Measurements from ENCODE around the gene PPM1L.

Gene PPM1L

GRCh38 chr3:161016417-161017313 is 260.6 kb downstream of the PPM1L start:
- Histone ChIP-seq H3K9me2 (replicated peaks; ENCODE audit: control insufficient read depth, low read length) (no peaks in the 10 kb centered on the region), H3F3A (ENCODE audit: control insufficient read depth, insufficient read depth) (0 out of 2 replicates have a peak, but pooled peaks cover 2% of the 10 kb centered on the region), H3K36me3 (ENCODE audit: control insufficient read depth, low read length) (no peaks in the 10 kb centered on the region; the same call in none of the 2 replicates), H3K4me3 (ENCODE audit: low read length) (peak overlapping the region; percentile 42), H3K27me3 (ENCODE audit: control insufficient read depth, low read length) (no peaks in the 10 kb centered on the region), H3K27ac (ENCODE audit: low read depth, low read length) (peak overlapping the region; percentile 53; the same call in 1 of the 2 replicates), H3K79me2 (ENCODE audit: control insufficient read depth, low read length) (no peaks in the 10 kb centered on the region), H3K4me1 (ENCODE audit: control insufficient read depth, low read length) (peaks cover 32% of the 10 kb centered on the region), H4K20me1 (ENCODE audit: control insufficient read depth, insufficient read depth, low read depth, low read length) (no peaks in the 10 kb centered on the region), H3K9me3 (ENCODE audit: control insufficient read depth, insufficient read depth, low read length) (no peaks in the 10 kb centered on the region), H3K4me2 (ENCODE audit: low read length) (peak overlapping the region; percentile 64)
- TF ChIP-seq CTCF (IDR thresholded peaks at IDR 0.05; ENCODE audit: low read depth, low read length, poor library complexity, severe bottlenecking) (no peak), EZH2phosphoT487 (IDR thresholded peaks at IDR 0.05; ENCODE audit: borderline replicate concordance, low read length) (no peak)

DNA sequence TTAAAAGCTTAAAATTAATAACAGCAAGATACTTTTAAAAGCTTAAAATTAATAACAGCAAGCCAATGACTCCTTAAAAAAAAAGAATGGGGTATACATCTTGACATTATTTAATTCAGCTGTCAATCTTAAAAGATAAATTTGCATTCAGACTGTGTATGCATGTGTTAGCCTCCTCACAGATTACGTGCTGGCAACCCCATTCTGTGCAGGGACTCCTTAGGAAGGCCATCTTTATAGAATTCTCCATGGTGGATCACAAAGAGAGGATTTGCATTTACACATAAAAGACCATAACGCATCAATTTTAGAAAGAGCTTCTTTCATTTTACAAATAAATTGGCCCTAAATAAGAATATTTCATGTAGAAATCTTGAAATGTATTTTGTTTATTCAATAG is 261.9 kb downstream of the PPM1L start:
- no peaks in the 10 kb centered on the region; the same call in none of the 2 replicates for H3K36me3 ChIP-seq (ENCODE audit: control insufficient read depth, low read length)
- H3K9me3 ChIP-seq (ENCODE audit: control insufficient read depth, insufficient read depth, low read length): peaks cover 3% of the 10 kb centered on the region; the same call in 1 of the 2 replicates
- H4K20me1 ChIP-seq (ENCODE audit: control insufficient read depth, insufficient read depth, low read depth, low read length): no peaks in the 10 kb centered on the region
- H3K9me2 ChIP-seq (replicated peaks; ENCODE audit: control insufficient read depth, low read length): no peaks in the 10 kb centered on the region
- no peak overlapping the region for H3K27ac ChIP-seq (ENCODE audit: low read depth, low read length)
- no peak overlapping the region for H3K4me3 ChIP-seq (ENCODE audit: low read length)
- TF ChIP-seq CTCF (IDR thresholded peaks at IDR 0.05; ENCODE audit: low read depth, low read length, poor library complexity, severe bottlenecking) (no peak), EZH2phosphoT487 (IDR thresholded peaks at IDR 0.05; ENCODE audit: borderline replicate concordance, low read length) (no peak)
- 0 out of 2 replicates have a peak, but pooled peaks cover 2% of the 10 kb centered on the region for H3F3A ChIP-seq (ENCODE audit: control insufficient read depth, insufficient read depth)
- no peaks in the 10 kb centered on the region for H3K79me2 ChIP-seq (ENCODE audit: control insufficient read depth, low read length)
- no peak overlapping the region for H3K4me2 ChIP-seq (ENCODE audit: low read length)
- no peaks in the 10 kb centered on the region for H3K27me3 ChIP-seq (ENCODE audit: control insufficient read depth, low read length)
- H3K4me1 ChIP-seq (ENCODE audit: control insufficient read depth, low read length): peaks cover 32% of the 10 kb centered on the region

DNA sequence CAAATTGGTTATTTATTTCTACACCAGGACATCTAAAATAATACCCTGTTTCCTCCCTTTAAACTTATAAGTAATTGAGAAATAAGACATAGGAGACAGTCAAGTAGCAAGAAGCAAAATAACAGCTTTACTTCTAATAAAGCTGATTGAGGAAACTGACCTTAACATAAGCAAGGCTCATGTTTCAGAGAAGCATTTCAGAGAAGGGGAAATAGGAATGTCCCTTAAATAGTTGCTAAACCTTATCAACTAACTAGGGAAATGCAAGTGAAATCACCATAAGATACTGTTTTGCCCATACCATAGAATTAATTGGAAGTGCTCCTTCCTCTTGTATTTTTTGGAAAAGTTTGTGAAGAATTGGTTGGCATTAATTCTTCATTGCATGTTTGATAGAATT is 264.2 kb downstream of the PPM1L start:
- Histone ChIP-seq H3K4me1 (ENCODE audit: control insufficient read depth, low read length) (peaks cover 22% of the 10 kb centered on the region), H3K79me2 (ENCODE audit: control insufficient read depth, low read length) (no peaks in the 10 kb centered on the region), H3K4me3 (ENCODE audit: low read length) (no peak overlapping the region), H3K4me2 (ENCODE audit: low read length) (no peak overlapping the region), H4K20me1 (ENCODE audit: control insufficient read depth, insufficient read depth, low read depth, low read length) (no peaks in the 10 kb centered on the region), H3K36me3 (ENCODE audit: control insufficient read depth, low read length) (no peaks in the 10 kb centered on the region; the same call in 1 of the 2 replicates), H3K27me3 (ENCODE audit: control insufficient read depth, low read length) (no peaks in the 10 kb centered on the region), H3K9me2 (replicated peaks; ENCODE audit: control insufficient read depth, low read length) (no peaks in the 10 kb centered on the region), H3K27ac (ENCODE audit: low read depth, low read length) (no peak overlapping the region), H3K9me3 (ENCODE audit: control insufficient read depth, insufficient read depth, low read length) (peaks cover 11% of the 10 kb centered on the region), H3F3A (ENCODE audit: control insufficient read depth, insufficient read depth) (0 out of 2 replicates have a peak, but pooled peaks cover 2% of the 10 kb centered on the region)
- no peak for TF ChIP-seq CTCF (IDR thresholded peaks at IDR 0.05; ENCODE audit: low read depth, low read length, poor library complexity, severe bottlenecking)
- no peak for TF ChIP-seq EZH2phosphoT487 (IDR thresholded peaks at IDR 0.05; ENCODE audit: borderline replicate concordance, low read length)
